Metanephros (tissue), 2 donors: ENCODE results near the gene PARL. TPM values are rescaled to one million over a fixed set of nuclear protein-coding genes. Genes with fewer than 3 reads are reported as not detected.

Experiments
- small RNA-seq: library from RNA; depleted of rRNA; stranded (forward); fragments of <200 nt; gene quantifications from one replicate; pipeline ENCODE3, GENCODE V24; 2014; ENCODE audit warnings: low replicate concordance
- total RNA-seq: library from RNA; depleted of rRNA; stranded (reverse); fragments of >200 nt; gene quantifications from one replicate; pipeline ENCODE4 v1.2.3, GENCODE V29; 2014

Gene PARL
- 27.9 TPM for total RNA-seq

GRCh38 chr3:183884427-183885296, at the start of gene PARL:
PARL (minus strand) TSS chr3:183884880; CDS start chr3:183884846, 34 bp downstream.

GRCh38 chr3:183825456-183826161, 59.1 kb downstream of the PARL start, which contains the start of gene MAP6D1:
MAP6D1 (minus strand) TSS chr3:183825577; CDS start chr3:183825547, 30 bp downstream.

Small RNA genes lying within 50 kb of the gene (small RNA-seq; reads per million reads assigned to genes)
- not detected for gene MIR4448

Other genes starting within 250 kb of the PARL start
- gene KLHL24, start 249.3 kb downstream of the PARL start, total RNA-seq: 178 TPM
- 34.9 TPM for gene YEATS2, start 187.1 kb downstream of the PARL start, total RNA-seq
- 4.0 TPM for gene MAP6D1, start 59.3 kb downstream of the PARL start, total RNA-seq
- 46.7 TPM for gene ABCC5, start 133.0 kb upstream of the PARL start, total RNA-seq
- gene HTR3D, start 146.9 kb upstream of the PARL start, total RNA-seq: not detected
- not detected for gene HTR3C, start 168.2 kb upstream of the PARL start, total RNA-seq
- gene HTR3E, start 212.2 kb upstream of the PARL start, total RNA-seq: not detected